ENCODE measurements around the gene FGF22.

FGF22 gene

DNA sequence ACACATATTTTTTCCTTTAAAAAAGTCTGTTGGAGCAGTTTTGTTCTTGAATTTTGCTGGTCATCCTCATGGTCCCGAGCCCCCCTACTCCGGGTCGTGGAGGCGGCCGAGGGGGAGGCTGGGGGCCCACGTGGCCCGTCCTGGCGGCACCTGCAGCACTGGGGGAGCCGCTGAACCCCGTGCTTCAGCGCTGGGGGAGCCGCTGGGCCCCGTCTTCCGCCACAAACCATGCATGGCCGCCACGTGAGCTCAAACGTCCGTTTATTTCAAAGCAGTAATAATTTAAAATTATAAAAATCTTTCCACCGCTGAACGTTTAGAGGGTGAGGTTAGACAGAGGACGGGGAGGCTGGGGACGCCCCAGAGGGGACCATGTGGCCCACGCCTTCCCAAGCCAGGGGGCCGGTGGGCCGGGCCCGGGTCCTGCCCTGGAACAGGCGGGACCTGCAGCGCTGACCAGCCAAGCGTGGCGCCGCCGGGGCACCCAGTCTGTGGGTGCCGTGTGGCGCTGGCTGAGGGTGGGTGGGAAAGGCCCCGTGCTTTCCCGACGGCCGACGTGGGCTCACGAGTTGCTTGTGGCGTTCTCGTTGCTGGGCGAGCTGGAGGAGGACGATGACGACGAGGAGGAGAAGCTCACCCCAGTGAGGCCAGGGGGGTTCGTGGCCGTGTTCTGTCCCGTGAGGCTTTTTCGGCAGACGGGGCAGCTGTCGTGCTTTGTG is 8.0 kb downstream of the FGF22 start:
- Mint-ChIP-seq H3K27me3 (ENCODE audit: low read depth, poor library complexity) (no peaks in the 10 kb centered on the region), H3K4me3 (no peak overlapping the region), H3K4me1 (no peaks in the 10 kb centered on the region), H3K36me3 (ENCODE audit: low read depth) (peaks cover 10% of the 10 kb centered on the region), H3K9me3 (no peaks in the 10 kb centered on the region), H3K27ac (no peak overlapping the region)
- TF ChIP-seq, protein P1, sequence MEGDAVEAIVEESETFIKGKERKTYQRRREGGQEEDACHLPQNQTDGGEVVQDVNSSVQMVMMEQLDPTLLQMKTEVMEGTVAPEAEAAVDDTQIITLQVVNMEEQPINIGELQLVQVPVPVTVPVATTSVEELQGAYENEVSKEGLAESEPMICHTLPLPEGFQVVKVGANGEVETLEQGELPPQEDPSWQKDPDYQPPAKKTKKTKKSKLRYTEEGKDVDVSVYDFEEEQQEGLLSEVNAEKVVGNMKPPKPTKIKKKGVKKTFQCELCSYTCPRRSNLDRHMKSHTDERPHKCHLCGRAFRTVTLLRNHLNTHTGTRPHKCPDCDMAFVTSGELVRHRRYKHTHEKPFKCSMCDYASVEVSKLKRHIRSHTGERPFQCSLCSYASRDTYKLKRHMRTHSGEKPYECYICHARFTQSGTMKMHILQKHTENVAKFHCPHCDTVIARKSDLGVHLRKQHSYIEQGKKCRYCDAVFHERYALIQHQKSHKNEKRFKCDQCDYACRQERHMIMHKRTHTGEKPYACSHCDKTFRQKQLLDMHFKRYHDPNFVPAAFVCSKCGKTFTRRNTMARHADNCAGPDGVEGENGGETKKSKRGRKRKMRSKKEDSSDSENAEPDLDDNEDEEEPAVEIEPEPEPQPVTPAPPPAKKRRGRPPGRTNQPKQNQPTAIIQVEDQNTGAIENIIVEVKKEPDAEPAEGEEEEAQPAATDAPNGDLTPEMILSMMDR (IDR thresholded peaks at IDR 0.05) = no peak
- DNase-seq = no peak

DNA sequence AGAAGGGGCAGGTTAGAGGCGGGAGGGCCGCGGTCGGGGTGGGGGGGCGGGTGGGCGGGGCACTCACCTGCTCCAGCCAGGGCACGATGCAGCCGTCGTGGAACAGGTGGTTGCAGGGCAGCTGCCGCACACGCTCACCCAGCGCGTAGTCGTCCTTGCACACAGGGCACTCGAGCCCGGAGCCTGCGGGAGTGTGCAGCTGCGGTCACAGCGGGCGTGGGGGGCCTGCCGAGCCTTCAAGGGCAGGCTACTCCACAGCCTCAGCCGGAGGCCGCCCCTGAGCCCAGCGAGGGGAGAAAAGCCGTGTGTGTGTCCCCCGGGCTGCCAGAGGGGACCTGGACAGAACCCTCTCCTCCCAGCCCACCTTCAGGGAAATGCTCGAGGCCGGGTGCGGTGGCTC is 8.6 kb downstream of the FGF22 start:
- H3K27ac Mint-ChIP-seq = no peak overlapping the region
- H3K4me3 Mint-ChIP-seq = no peak overlapping the region
- H3K36me3 Mint-ChIP-seq (ENCODE audit: low read depth) = peaks cover 10% of the 10 kb centered on the region
- H3K9me3 Mint-ChIP-seq = no peaks in the 10 kb centered on the region
- H3K4me1 Mint-ChIP-seq = no peaks in the 10 kb centered on the region
- TF ChIP-seq, protein P1 (IDR thresholded peaks at IDR 0.05) = no peak
- no peaks in the 10 kb centered on the region for H3K27me3 Mint-ChIP-seq (ENCODE audit: low read depth, poor library complexity)
- no peak for DNase-seq

- Mint-ChIP-seq H3K27me3 (ENCODE audit: low read depth, poor library complexity) (no peaks in the 10 kb centered on the region), H3K9me3 (no peaks in the 10 kb centered on the region), H3K36me3 (ENCODE audit: low read depth) (peaks cover 10% of the 10 kb centered on the region), H3K4me1 (no peaks in the 10 kb centered on the region), H3K27ac (peak overlapping the region; percentile 59), H3K4me3 (no peak overlapping the region)
- TF ChIP-seq, protein P1 (IDR thresholded peaks at IDR 0.05) = no peak
- no peak for DNase-seq
Observed at GRCh38 chr19:648904-649801, 9.5 kb downstream of the FGF22 start.

DNA sequence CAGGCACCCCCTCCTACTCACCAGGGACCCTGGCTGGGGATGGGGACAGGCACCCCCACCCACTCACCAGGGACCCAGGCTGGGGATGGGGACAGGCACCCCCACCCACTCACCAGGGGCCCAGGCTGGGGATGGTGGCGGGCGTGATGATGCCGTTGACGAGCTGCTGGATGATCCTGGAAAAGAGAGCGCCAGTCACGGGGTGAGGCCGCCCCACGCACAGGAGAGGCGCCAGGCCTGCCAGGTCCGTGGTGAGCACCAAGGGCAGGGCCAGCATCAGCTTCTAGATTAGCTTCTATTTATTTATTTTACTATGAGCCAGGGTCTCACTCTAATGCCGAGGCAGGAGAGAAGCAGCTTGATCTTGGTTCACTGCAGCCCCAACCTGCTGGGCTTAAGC is 10.4 kb downstream of the FGF22 start:
- H3K27ac Mint-ChIP-seq = no peak overlapping the region
- no peaks in the 10 kb centered on the region for H3K27me3 Mint-ChIP-seq (ENCODE audit: low read depth, poor library complexity)
- no peak overlapping the region for H3K4me3 Mint-ChIP-seq
- peaks cover 6% of the 10 kb centered on the region for H3K36me3 Mint-ChIP-seq (ENCODE audit: low read depth)
- TF ChIP-seq, protein P1 (IDR thresholded peaks at IDR 0.05) = no peak
- peaks cover 5% of the 10 kb centered on the region for H3K4me1 Mint-ChIP-seq
- H3K9me3 Mint-ChIP-seq = no peaks in the 10 kb centered on the region
- DNase-seq = no peak

DNA sequence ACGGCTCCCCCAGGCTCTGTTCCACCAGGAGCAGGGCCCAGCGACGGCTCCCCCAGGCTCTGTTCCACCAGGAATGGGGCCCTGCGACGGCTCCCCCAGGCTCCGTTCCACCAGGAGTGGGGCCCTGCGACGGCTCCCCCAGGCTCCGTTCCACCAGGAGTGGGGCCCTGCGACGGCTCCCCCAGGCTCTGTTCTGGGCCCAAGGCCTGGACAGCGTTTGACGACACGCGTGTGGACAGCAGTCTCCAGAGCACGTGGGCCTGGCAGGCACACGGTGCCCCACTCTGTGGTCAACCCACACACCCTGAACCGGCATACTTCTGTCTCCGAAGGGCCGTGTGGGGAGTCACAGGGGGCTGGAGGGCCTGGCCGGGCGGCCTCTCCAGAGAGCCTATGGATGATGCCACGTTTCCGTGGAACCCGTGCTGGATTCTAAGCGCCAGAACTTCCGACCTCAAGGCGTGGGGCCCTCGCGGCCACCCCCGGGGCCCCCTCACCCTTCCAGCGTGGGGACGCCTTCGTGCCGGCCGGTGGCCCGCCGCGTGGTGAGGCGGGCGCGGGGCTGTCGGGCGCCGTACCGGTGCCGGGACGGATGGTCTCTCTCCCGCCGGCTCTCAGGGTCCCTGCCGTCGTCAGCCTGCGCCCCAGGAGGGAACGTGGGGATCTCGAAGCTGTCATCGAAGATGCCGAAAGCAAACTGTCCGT is 11.6 kb downstream of the FGF22 start:
- Mint-ChIP-seq H3K9me3 (no peaks in the 10 kb centered on the region), H3K27ac (no peak overlapping the region), H3K4me1 (peaks cover 16% of the 10 kb centered on the region), H3K36me3 (ENCODE audit: low read depth) (peaks cover 7% of the 10 kb centered on the region), H3K27me3 (ENCODE audit: low read depth, poor library complexity) (no peaks in the 10 kb centered on the region), H3K4me3 (no peak overlapping the region)
- TF ChIP-seq, protein P1 (IDR thresholded peaks at IDR 0.05) = no peak
- no peak for DNase-seq

Data from nephron progenitor cell (in vitro differentiated cells).